ENCODE data around the gene MFAP2. TPM values are rescaled to one million over a fixed set of nuclear protein-coding genes. Genes with fewer than 3 reads are reported as not detected.
"Not testable (repeated sequence)": the region's sequence is repeated elsewhere in the genome, so short reads cannot be mapped to it uniquely, and the experiment has no call there.

The MFAP2 gene
- total RNA-seq, 3 donors from 2014 or later (not counting 1 experiment from before 2014, with no cell fraction given): 0.15 TPM; not detected in 2

DNA sequence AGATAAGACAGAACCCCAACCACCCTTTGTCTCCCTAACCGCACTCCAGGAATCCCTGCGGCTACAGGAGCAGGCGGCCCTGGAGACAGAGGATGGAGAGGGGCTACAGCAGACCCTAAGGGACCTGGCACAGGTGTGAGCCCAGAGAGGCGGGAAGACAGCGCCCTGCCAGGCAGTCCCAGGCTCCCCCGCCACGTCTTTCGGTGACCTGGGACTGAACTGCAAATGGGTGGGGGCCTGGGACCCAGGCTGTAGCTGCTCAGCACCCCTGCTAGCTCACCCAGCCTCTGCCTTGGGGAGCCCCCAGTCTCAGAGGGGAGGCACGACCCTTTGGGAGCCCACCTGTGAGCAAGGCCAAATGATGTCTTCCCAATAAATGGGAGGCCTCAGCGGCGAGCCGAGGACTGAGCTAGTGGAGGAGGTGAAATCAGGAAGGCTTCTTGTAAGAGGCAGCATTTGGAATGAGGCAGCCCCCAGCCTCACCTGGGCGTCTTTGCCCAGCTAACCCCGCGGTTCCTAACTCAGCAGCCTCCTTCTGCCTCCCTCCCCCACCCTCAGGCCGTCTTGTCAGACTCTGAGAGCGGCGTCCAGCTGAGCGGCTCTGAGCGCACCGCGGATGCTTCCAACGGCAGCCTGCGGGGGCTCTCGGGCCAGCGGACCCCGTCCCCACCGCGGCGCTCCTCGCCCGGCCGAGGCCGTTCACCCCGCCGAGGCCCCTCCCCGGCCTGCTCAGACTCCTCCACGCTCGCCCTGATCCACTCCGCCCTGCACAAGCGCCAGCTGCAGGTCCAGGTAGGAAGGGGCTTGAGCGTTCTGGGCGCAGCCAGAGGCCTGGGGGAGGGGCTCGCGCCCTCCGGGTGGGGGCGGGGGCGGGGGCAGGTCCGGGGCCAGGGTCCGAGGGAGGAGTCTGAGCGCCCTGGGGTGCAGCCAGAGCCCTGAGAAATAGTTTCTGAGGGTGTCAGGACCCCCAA lies 41.8 kb downstream of the MFAP2 start:
- Histone ChIP-seq H3K36me3 (ENCODE audit: control insufficient read depth, insufficient read depth, low read length) (peaks cover 4% of the 10 kb centered on the region), H3K4me3 (ENCODE audit: low read length) (no peak overlapping the region), H3K4me1 (ENCODE audit: control insufficient read depth, insufficient read depth, low read length) (no peaks in the 10 kb centered on the region), H3K9me3 (ENCODE audit: control insufficient read depth, insufficient read depth, low read length) (no peaks in the 10 kb centered on the region), H3K27ac (ENCODE audit: low read length) (no peak overlapping the region), H3K27me3 (ENCODE audit: control insufficient read depth, insufficient read depth, low read length) (no peaks in the 10 kb centered on the region)
- Mint-ChIP-seq H3K27me3 (ENCODE audit: low read depth in 2 of 2) (no peaks in the 10 kb centered on the region), H3K4me1 (no peaks in the 10 kb centered on the region), H3K4me3 (no peak overlapping the region), H3K36me3 (no peaks in the 10 kb centered on the region), H3K27ac (no peak overlapping the region), H3K9me3 (no peaks in the 10 kb centered on the region)
- ATAC-seq: no peak
- TF ChIP-seq, protein P1, sequence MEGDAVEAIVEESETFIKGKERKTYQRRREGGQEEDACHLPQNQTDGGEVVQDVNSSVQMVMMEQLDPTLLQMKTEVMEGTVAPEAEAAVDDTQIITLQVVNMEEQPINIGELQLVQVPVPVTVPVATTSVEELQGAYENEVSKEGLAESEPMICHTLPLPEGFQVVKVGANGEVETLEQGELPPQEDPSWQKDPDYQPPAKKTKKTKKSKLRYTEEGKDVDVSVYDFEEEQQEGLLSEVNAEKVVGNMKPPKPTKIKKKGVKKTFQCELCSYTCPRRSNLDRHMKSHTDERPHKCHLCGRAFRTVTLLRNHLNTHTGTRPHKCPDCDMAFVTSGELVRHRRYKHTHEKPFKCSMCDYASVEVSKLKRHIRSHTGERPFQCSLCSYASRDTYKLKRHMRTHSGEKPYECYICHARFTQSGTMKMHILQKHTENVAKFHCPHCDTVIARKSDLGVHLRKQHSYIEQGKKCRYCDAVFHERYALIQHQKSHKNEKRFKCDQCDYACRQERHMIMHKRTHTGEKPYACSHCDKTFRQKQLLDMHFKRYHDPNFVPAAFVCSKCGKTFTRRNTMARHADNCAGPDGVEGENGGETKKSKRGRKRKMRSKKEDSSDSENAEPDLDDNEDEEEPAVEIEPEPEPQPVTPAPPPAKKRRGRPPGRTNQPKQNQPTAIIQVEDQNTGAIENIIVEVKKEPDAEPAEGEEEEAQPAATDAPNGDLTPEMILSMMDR (IDR thresholded peaks at IDR 0.05): no peak
- 95% methylated on average over 51 of the region's 51 CpGs for WGBS (ENCODE audit: insufficient coverage)
- no peak for DNase-seq
- intact Hi-C loops (cut with micrococcal nuclease): no loop called here

DNA sequence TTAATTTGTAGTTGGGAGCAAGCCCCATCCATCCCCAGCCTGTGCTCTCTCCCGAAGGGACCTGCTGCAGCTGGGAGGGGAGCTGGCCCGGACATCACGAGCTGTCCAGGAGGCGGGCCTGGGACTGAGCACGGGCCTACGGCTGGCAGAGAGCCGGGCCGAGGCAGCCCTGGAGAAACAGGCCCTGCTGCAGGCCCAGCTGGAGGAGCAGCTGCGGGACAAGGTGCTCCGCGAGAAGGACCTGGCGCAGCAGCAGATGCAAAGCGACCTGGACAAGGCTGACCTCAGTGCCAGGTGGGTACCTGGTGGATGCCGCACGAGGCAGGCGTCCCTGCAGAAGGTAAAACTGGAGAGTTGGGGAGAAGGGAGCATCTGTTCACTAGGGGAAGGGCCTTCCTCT lies 43.8 kb downstream of the MFAP2 start:
- 95% methylated on average over 16 of the region's 16 CpGs for WGBS (ENCODE audit: insufficient coverage)
- H3K36me3 Mint-ChIP-seq; H3K27me3 Mint-ChIP-seq (ENCODE audit: low read depth in 2 of 2); H3K27me3 ChIP-seq (ENCODE audit: control insufficient read depth, insufficient read depth, low read length); H3K4me3 Mint-ChIP-seq; intact Hi-C loops (cut with micrococcal nuclease); H3K27ac ChIP-seq (ENCODE audit: low read length); H3K4me1 ChIP-seq (ENCODE audit: control insufficient read depth, insufficient read depth, low read length); ATAC-seq; DNase-seq; H3K27ac Mint-ChIP-seq; H3K9me3 Mint-ChIP-seq; H3K9me3 ChIP-seq (ENCODE audit: control insufficient read depth, insufficient read depth, low read length); H3K4me1 Mint-ChIP-seq; H3K36me3 ChIP-seq (ENCODE audit: control insufficient read depth, insufficient read depth, low read length); H3K4me3 ChIP-seq (ENCODE audit: low read length): not testable (repeated sequence)

DNA sequence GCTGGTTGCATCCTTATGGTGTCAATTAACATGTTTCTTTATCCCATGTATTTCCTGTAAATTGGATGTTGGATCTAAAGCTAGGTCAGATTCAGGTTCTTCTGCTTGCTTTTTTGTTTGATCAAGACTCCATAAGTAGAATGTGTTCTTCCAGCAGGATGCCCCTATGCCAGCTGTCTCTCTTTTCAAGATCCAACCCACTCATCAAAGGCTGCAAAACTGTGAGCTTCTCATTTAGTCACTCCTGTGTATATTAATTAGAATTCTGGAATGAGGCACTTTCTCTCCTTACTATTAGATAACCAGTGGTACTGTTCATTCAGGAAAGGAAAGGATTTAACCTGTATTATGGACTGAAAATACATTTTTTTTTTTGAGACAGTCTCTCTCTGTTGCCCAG lies 46.5 kb downstream of the MFAP2 start:
- H3K4me3 Mint-ChIP-seq; H3K36me3 Mint-ChIP-seq; H3K27me3 ChIP-seq (ENCODE audit: control insufficient read depth, insufficient read depth, low read length): not testable (repeated sequence)

DNA sequence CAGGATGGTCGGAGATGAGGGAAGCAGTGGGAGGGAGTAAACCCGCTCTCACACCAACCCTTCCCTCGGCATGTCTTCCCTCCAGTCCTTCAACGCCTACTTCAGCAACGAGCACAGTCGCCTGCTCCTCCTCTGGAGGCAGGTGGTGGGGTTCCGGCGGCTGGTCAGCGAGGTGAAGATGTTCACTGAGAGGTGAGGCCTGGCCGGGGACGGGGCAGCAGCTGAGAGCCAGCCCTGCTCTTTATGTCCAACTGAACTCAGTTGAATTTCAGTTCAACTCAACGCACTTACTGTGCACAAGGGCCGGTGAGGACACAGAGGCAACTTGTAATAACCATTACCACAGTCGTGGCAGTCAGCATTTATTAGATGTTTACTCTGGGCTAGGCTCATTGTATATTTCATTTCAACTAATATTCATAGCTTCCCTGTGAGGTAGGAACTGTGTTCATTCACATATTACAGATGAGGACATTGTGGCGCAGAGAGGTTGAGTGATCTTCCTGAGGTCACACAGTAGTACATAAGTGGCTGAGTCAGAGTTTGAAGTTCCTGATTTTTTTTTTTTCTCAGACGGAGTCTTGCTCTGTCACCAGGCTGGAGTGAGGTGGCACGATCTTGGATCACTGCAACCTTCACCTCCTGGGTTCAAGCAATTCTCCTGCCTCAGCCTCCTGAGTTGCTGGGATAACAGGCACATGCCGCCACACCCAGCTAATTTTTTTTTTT lies 49.0 kb downstream of the MFAP2 start:
- intact Hi-C loops (cut with micrococcal nuclease); H3K4me1 ChIP-seq (ENCODE audit: control insufficient read depth, insufficient read depth, low read length); H3K36me3 Mint-ChIP-seq; H3K27me3 ChIP-seq (ENCODE audit: control insufficient read depth, insufficient read depth, low read length); H3K27me3 Mint-ChIP-seq (ENCODE audit: low read depth in 2 of 2); H3K27ac ChIP-seq (ENCODE audit: low read length); H3K4me3 ChIP-seq (ENCODE audit: low read length); DNase-seq; H3K4me1 Mint-ChIP-seq; H3K4me3 Mint-ChIP-seq; ATAC-seq; H3K9me3 ChIP-seq (ENCODE audit: control insufficient read depth, insufficient read depth, low read length); H3K9me3 Mint-ChIP-seq; H3K36me3 ChIP-seq (ENCODE audit: control insufficient read depth, insufficient read depth, low read length); H3K27ac Mint-ChIP-seq: not testable (repeated sequence)
- WGBS (ENCODE audit: insufficient coverage): 93% methylated on average over 18 of the region's 18 CpGs

More for the DNA sequence above, 46.5 kb downstream of the MFAP2 start:
- H3K27me3 Mint-ChIP-seq (ENCODE audit: low read depth in 2 of 2); H3K4me1 Mint-ChIP-seq; H3K9me3 Mint-ChIP-seq; H3K4me1 ChIP-seq (ENCODE audit: control insufficient read depth, insufficient read depth, low read length); ATAC-seq; intact Hi-C loops (cut with micrococcal nuclease); H3K36me3 ChIP-seq (ENCODE audit: control insufficient read depth, insufficient read depth, low read length); H3K4me3 ChIP-seq (ENCODE audit: low read length); DNase-seq; H3K9me3 ChIP-seq (ENCODE audit: control insufficient read depth, insufficient read depth, low read length); H3K27ac ChIP-seq (ENCODE audit: low read length); H3K27ac Mint-ChIP-seq: not testable (repeated sequence)

DNA sequence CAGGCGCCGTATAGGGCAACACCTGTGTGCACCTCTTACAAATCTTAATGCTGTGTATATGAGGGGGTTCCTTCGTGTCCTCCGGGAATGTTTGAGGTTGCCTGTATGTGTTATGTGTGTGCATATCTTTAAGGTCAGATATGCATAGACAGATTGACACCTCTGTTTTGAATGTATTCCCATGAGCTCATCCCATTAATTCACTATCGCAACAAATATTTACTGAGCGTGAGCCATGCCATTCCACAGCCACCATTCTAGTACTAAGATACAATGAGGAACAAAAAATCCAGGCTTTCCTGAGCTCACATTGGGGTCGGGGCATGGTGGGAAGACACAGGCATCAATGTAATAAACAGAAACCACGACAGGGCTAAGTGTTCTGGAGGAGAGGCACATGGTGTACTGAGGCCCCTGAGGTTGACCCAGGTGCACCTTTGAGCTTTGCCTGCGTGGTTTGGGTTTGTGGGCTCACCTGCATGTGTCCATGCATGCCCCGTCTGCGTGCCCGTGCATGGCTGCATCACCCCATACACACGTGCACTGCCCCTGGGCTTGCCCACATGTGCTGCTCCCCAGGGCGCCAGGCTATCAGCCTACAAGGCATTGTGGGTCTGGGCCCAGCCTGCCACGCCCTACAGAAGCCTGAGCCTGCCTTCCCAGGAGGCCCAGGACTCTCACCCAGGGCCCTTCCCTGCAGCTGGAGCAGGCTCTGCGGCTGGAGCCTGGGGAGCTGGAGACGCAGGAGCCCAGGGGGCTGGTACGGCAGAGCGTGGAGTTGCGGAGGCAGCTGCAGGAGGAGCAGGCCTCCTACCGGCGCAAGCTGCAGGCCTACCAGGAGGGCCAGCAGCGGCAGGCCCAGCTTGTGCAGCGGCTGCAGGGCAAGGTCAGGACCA lies 51.0 kb downstream of the MFAP2 start:
- ATAC-seq; DNase-seq; H3K4me1 ChIP-seq (ENCODE audit: control insufficient read depth, insufficient read depth, low read length); H3K4me3 Mint-ChIP-seq; intact Hi-C loops (cut with micrococcal nuclease); H3K4me3 ChIP-seq (ENCODE audit: low read length); H3K9me3 Mint-ChIP-seq; H3K36me3 Mint-ChIP-seq; H3K9me3 ChIP-seq (ENCODE audit: control insufficient read depth, insufficient read depth, low read length); H3K27me3 Mint-ChIP-seq (ENCODE audit: low read depth in 2 of 2); H3K27ac Mint-ChIP-seq; H3K36me3 ChIP-seq (ENCODE audit: control insufficient read depth, insufficient read depth, low read length); H3K27ac ChIP-seq (ENCODE audit: low read length); H3K27me3 ChIP-seq (ENCODE audit: control insufficient read depth, insufficient read depth, low read length): not testable (repeated sequence)
- WGBS (ENCODE audit: insufficient coverage): 81% methylated on average over 24 of the region's 24 CpGs
- H3K4me1 Mint-ChIP-seq: peaks cover 6 to 15% of the 10 kb centered on the region in 2 donors

Data from natural killer cell (primary cell).